Pulmonary artery endothelial cell (primary cell): Measurements from ENCODE around the gene THOC5. TPM values are rescaled to one million over a fixed set of nuclear protein-coding genes. Genes with fewer than 3 reads are reported as not detected.
"Not testable (repeated sequence)": the region's sequence is repeated elsewhere in the genome, so short reads cannot be mapped to it uniquely, and the experiment has no call there.

Source experiments
- DNase-seq: peaks from one replicate; pipeline ENCODE4 v3.0.0-alpha.2; 2011; ENCODE audit warnings: low read depth, low spot score
- total RNA-seq: library from RNA; depleted of rRNA; stranded (reverse); fragments of >200 nt; gene quantifications from 2 replicates; pipeline ENCODE4 v1.2.3, GENCODE V29; 2014

Gene THOC5
- total RNA-seq, 1 donor from 2014 or later, result 55.1 TPM

- DNase-seq, result no peak
Observed at GRCh38 chr22:29563652-29564460, 10.3 kb upstream of the THOC5 start.

DNA sequence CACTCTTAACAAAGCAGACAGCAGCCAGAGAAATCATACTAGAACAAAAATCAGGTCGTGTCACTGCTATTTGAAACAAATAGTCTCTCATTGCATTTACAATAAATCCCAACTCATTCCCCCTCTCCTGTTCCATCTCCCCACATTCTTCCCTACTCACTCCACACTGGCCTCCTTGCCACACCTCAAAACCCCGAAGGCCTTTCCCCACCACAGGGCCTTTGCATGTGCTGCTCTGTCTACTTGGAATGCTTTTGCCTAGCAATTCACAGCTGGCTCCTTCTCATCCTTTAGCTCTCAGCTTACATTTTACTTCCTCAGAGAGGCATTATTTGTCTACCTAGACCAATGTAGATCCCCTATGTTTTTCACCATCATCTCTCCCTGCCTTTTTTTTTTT is 6.3 kb upstream of the THOC5 start:
- no peak for DNase-seq

- DNase-seq, result no peak
Observed at GRCh38 chr22:29559030-29559429, 5.5 kb upstream of the THOC5 start.

GRCh38 chr22:29555065-29555644 is 1.6 kb upstream of the THOC5 start:
- no peak for DNase-seq

DNA sequence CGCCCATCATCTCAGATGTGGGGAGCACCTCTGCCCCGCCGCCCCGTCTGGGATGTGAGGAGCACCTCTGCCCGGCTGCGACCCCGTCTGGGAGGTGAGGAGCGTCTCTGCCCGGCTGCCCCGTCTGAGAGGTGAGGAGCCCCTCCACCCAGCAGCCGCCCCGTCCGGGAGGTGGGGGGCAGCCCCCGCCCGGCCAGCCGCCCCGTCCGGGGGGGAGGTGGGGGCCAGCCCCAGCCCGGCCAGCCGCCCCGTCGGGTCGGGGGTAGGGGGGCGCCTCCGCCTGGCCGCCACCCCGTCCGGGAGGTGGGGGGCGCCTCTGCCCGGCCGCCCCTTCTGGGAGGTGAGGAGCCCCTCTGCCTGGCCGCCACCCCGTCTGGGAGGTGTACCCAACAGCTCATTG is 1.2 kb downstream of the THOC5 start:
- DNase-seq, result not testable (repeated sequence)

DNA sequence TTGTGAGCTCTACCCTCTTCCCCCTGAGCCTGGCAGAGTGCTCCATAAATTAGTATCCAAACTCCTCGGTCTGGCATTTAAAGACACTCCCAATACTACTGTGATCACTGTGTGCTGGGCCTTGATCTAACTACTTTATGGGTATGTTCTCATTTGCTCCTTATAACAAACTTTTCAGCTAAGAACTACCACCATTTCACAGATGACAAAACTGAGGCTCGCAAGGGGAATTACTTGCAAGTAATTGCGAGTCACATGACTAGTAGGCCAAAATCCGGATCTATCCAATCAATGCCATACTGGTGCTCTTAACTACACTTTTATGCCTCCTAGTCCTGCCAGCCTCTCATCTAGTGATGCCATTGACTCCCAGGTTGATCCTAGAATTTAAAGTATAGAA is 3.6 kb downstream of the THOC5 start:
- DNase-seq, result no peak

DNA sequence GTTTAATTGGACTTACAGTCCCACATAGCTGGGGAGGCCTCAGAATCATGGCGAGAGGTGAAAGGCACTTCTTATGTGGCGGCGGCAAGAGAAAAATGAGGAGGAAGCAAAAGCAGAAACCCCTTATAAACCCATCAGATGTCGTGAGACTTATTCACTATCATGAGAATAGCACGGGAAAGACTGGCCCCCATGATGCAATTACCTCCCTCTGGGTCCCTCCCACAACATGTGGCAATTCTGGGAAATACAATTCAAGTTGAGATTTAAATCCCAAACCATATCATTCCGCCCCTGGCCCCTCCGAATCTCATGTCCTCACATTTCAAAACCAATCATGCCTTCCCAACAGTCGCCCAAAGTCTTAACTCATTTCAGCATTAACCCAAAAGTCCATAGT is 8.5 kb downstream of the THOC5 start:
- not testable (repeated sequence) for DNase-seq

GRCh38 chr22:29541845-29542244 is 11.7 kb downstream of the THOC5 start:
- no peak for DNase-seq

DNA sequence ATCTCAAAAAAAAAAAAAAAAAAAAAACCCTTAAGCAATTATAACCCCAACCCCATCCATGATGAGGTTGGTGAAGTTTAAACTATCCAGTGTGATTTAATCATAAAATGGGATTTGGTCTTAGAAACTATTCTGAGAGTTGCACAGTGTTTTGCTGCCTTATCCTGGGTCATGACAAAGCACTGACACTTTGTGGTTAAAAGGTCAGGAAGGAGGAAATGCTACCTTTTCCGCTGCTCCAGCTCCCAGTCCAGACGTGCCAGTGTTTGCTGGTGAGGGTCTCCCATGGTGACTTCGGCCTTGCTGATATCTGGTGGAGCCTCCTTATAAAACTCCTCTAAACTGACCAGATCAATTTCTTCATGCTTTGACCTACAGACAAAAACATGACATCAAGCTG is 14.5 kb downstream of the THOC5 start:
- no peak for DNase-seq

- no peak for DNase-seq
Observed at GRCh38 chr22:29536411-29536810, 17.1 kb downstream of the THOC5 start.

DNA sequence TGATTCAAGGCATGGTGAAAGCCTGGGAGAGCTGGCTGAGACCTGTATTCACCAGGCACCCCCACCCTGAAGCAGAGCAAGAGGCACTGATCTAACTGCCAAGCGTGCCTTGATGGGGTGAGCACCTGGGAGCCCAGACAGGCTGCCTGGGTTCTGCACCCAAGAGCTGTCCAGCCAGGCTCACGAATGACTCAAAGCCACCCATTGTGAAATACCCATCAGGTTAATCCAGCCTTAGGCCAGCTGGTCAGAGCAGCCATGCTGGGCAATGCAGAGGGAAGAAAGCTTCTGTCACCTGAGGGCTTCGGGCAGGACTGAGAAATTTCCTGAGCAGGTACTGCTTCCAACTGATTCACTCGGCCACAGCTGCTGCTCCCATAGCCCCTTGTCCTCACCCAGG is 22.1 kb downstream of the THOC5 start:
- no peak for DNase-seq

DNA sequence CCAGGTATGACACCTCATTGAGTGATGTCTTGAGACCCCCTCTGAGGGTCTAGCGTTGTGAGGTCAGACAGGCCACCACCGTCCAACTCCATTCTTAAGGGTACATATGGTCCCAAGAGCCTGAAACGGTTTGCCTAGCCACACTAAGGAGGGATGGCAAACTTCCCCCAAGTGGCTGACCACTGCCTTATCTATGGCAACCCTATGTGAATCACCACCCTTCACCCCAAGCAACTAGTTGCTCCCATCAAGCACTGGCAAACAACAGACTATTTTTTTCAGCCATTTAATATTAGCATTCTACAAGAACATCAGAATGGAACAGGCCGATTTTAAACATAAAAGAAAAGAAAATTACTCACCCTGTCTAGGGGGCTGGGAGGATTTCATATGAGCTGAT is 22.8 kb downstream of the THOC5 start:
- no peak for DNase-seq

- no peak for DNase-seq
Observed at GRCh38 chr22:29528144-29528543, 25.4 kb downstream of the THOC5 start.

DNA sequence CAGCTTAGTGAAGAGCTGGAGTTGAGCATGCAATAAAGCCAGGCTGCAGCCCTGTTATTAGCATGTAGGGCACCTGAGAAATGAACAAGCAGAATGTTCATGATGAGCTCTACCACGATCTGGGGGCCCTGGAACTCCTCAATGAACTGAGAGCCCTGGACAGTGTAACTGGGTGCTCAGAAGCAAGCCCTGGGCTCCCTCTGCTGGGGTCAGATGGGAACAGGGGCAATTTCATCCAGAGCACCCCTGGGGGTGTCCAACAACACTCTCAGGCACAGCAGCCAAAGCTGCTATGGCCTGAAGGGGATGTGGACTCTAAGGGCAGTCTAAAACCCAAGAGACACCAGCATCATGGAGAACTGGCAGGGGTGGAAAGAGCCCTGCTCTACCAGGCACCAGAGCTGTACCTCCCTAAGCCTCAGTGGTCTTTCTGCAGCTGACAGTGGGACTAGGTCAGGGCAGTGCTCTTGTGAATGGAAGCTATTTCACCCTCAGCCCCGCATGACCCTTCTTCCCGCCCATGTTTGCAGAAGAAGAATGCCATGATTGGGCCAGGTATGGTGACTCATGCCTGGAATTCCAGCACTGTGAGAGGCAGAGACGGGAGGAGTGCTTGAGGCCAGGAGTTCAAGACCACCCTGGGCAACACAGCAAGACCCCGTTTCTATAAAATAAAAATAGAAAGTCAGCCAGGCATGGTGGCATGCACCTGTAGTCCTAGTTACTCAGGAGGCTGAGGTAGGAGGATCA is 28.9 kb downstream of the THOC5 start:
- no peak for DNase-seq

GRCh38 chr22:29523761-29524160 is 29.8 kb downstream of the THOC5 start:
- no peak for DNase-seq

GRCh38 chr22:29521526-29521925 is 32.0 kb downstream of the THOC5 start:
- no peak for DNase-seq

DNA sequence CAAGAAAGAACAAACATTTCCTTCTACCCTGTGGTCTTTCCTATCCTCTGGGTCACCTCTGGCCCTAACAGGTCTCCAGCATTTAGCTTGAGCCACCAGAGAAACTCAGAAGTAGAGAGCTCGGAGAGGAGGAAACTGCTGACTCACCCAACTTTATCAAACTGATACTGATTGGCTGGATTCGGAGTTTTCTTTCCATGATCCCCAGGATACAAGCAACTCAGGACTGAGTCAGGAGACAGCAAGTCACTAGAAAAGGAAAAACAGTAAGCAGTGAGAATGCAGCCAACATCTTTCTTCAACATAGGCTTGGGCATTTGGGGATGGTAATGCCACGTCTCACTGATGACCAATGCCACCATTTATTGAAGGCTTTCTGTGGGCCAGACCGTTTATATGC is 32.7 kb downstream of the THOC5 start:
- DNase-seq, result peak; percentile 74

GRCh38 chr22:29519996-29520395 is 33.6 kb downstream of the THOC5 start:
- DNase-seq, result no peak

- DNase-seq, result no peak
Observed at GRCh38 chr22:29518427-29518826, 35.1 kb downstream of the THOC5 start.

GRCh38 chr22:29517215-29517908 is 36.2 kb downstream of the THOC5 start:
- DNase-seq, result no peak

DNA sequence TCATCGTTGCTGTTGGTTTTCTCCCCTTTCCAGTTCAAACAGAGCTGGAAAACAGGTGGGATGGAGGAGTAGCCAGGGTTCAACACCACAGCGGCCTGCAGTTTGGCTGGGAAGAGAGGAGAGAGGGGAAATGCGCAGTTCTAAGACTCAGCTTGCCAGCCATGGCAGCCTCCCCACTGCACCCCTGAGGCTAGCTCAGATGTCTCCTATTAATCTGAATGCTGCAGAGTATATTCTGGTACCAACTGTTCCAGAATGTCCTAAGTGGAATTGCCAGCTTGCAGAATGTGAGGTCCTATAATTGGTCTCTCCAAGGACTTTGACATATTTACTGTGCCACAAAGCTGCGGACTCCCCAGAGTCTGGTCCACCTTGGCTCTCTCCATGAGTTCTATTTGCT is 41.5 kb downstream of the THOC5 start:
- no peak for DNase-seq
